Cardiac fibroblast (primary cell): ENCODE data around the gene ING4.
A peak's percentile ranks its signal among the peaks of the same experiment; 100 is the strongest.

Experiments used
- DNase-seq, 2 donors: peaks; one replicate each; pipeline versions ENCODE4 v3.0.0 to v3.0.0-alpha.2; 2010; ENCODE audit warnings: low read depth in 2 of 2
- H3K4me3 ChIP-seq, 2 donors: replicated peaks in 1 of 2; 1 replicate in 1 of 2; 2 replicates in 1 of 2; pipeline ENCODE4 v1.5.1; 2011; ENCODE audit warnings: low read depth in 2 of 2, low read length in 2 of 2, mild to moderate bottlenecking in 2 of 2, moderate library complexity in 1 of 2
- CTCF ChIP-seq: IDR thresholded peaks from one replicate; pipeline ENCODE4 v1.5.1; 2011; ENCODE audit warnings: low read depth, mild to moderate bottlenecking, low read length, inconsistent platforms

Gene ING4

GRCh38 chr12:6615802-6616201 lies 47.1 kb downstream of the ING4 start:
- TF ChIP-seq CTCF: no peak
- H3K4me3 ChIP-seq: no peak overlapping the region
- DNase-seq: no peak

- no peak for TF ChIP-seq CTCF
- peak in 1 of 2 donors; percentile 20 for DNase-seq
- H3K4me3 ChIP-seq: no peak overlapping the region
These were observed 48.3 kb downstream of the ING4 start for GRCh38 chr12:6614513-6615172.

- peak; percentile 98 to 99 for DNase-seq
These were observed 49.0 kb downstream of the ING4 start for GRCh38 chr12:6613776-6614512.

GRCh38 chr12:6613015-6613775 lies 49.7 kb downstream of the ING4 start:
- peak; percentile 76 to 80 for DNase-seq
- no peak for TF ChIP-seq CTCF
- no peak overlapping the region for H3K4me3 ChIP-seq

More at GRCh38 chr12:6613776-6614512, 49.0 kb downstream of the ING4 start:
- TF ChIP-seq CTCF: no peak
- H3K4me3 ChIP-seq: no peak overlapping the region

GRCh38 chr12:6612652-6613014 lies 50.3 kb downstream of the ING4 start:
- no peak for DNase-seq
- H3K4me3 ChIP-seq: no peak overlapping the region

GRCh38 chr12:6612247-6612646 lies 50.7 kb downstream of the ING4 start:
- DNase-seq: no peak
- H3K4me3 ChIP-seq: no peak overlapping the region
- TF ChIP-seq CTCF: no peak

More at GRCh38 chr12:6612652-6613014, 50.3 kb downstream of the ING4 start:
- TF ChIP-seq CTCF: no peak
